GM23338 (cell line): ENCODE data around the gene SHISA7. TPM values are rescaled to one million over a fixed set of nuclear protein-coding genes. Genes with fewer than 3 reads are reported as not detected.

Experiments
- ATAC-seq: fragments of 200-7000 bp; cut with Tn5 transposase; 3 replicates; pipeline ENCODE4 v1.9.1; 2020
- DNase-seq: peaks from one replicate; pipeline ENCODE4 v3.0.0-alpha.2; 2015; ENCODE audit warnings: low spot score
- H2AFZ ChIP-seq: fragments of 200-600 bp; sonication (generic); 2 replicates; pipeline ENCODE4 v1.8.0; 2016; ENCODE audit warnings: antibody characterized with exemption, mild to moderate bottlenecking, moderate library complexity
- H3F3A ChIP-seq: fragments of 200-600 bp; sonication (generic); replicated peaks from 2 replicates; pipeline ENCODE4 v1.8.0; 2017; ENCODE audit warnings: antibody characterized with exemption, mixed run types, low read depth
- H3K27ac ChIP-seq: fragments of 200-600 bp; sonication (generic); 2 replicates; pipeline ENCODE4 v1.6.1; 2016; ENCODE audit warnings: low read depth
- H3K27me3 ChIP-seq: fragments of 200-600 bp; sonication (generic); 2 replicates; pipeline ENCODE4 v1.8.0; 2016; ENCODE audit warnings: mild to moderate bottlenecking, mixed run types, moderate library complexity; ENCODE audit not compliant: insufficient read depth
- H3K36me3 ChIP-seq: fragments of 200-600 bp; sonication (generic); 2 replicates; pipeline ENCODE4 v1.8.0; 2016; ENCODE audit warnings: mild to moderate bottlenecking; ENCODE audit not compliant: insufficient read depth
- H3K4me1 ChIP-seq: fragments of 200-600 bp; sonication (generic); 2 replicates; pipeline ENCODE4 v1.8.0; 2016; ENCODE audit warnings: mild to moderate bottlenecking, moderate library complexity; ENCODE audit not compliant: insufficient read depth
- H3K4me2 ChIP-seq: fragments of 200-600 bp; sonication (generic); 2 replicates; pipeline ENCODE4 v1.7.1; 2017; ENCODE audit warnings: mixed run types
- H3K4me3 ChIP-seq: fragments of 200-600 bp; sonication (generic); 2 replicates; pipeline ENCODE4 v1.6.1; 2016; ENCODE audit warnings: mixed run types
- H3K79me2 ChIP-seq: fragments of 200-600 bp; sonication (generic); replicated peaks from 2 replicates; pipeline ENCODE4 v1.8.0; 2017; ENCODE audit warnings: mild to moderate bottlenecking; ENCODE audit not compliant: insufficient read depth
- H3K9me2 ChIP-seq: fragments of 200-600 bp; sonication (generic); 2 replicates; pipeline ENCODE4 v1.8.0; 2017; ENCODE audit not compliant: insufficient read depth
- H4K20me1 ChIP-seq: fragments of 200-600 bp; sonication (generic); replicated peaks from 2 replicates; pipeline ENCODE4 v1.8.0; 2017; ENCODE audit warnings: mild to moderate bottlenecking; ENCODE audit not compliant: insufficient read depth
- H3K27ac Mint-ChIP-seq: 2 replicates; pipeline ENCODE4 v1.8.0; 2020; ENCODE audit warnings: inconsistent platforms, mild to moderate bottlenecking, moderate library complexity, mixed read lengths
- H3K27me3 Mint-ChIP-seq: 3 replicates; pipeline ENCODE4 v1.8.0; 2022; ENCODE audit warnings: low read depth, mild to moderate bottlenecking, moderate library complexity, mixed read lengths, inconsistent platforms; ENCODE audit not compliant: insufficient read depth, poor library complexity
- H3K36me3 Mint-ChIP-seq: 3 replicates; pipeline ENCODE4 v1.8.0; 2021; ENCODE audit warnings: low read depth, mild to moderate bottlenecking, inconsistent platforms, moderate library complexity, mixed read lengths
- H3K4me1 Mint-ChIP-seq: 3 replicates; pipeline ENCODE4 v1.8.0; 2020; ENCODE audit warnings: mild to moderate bottlenecking, inconsistent platforms, mixed read lengths
- H3K4me3 Mint-ChIP-seq: 3 replicates; pipeline ENCODE4 v1.8.0; 2021; ENCODE audit warnings: moderate library complexity, mild to moderate bottlenecking, inconsistent platforms, mixed read lengths
- H3K9me3 Mint-ChIP-seq: 3 replicates; pipeline ENCODE4 v1.8.0; 2020; ENCODE audit warnings: moderate library complexity, mild to moderate bottlenecking, inconsistent platforms, mixed read lengths
- CREB1 ChIP-seq: fragments of 250-450 bp; sonication (Bioruptor Pico); IDR thresholded peaks from 2 replicates; pipeline ENCODE4 v1.5.0; 2020; ENCODE audit warnings: low read depth, mild to moderate bottlenecking, moderate library complexity
- CTCF ChIP-seq, 2 experiments: fragments of 200-600 bp in 1 of 2; sonication (generic) in 1 of 2; conservative IDR thresholded peaks; 2 replicates each; pipeline versions ENCODE4 v1.5.1 to v1.6.1; 2016 to 2017; ENCODE audit warnings: antibody characterized with exemption in 2 of 2, low read depth in 2 of 2, mild to moderate bottlenecking in 2 of 2, moderate library complexity in 1 of 2
- ETS1 ChIP-seq: IDR thresholded peaks from 2 replicates; pipeline ENCODE4 v1.6.1; 2016; ENCODE audit warnings: antibody characterized with exemption
- EZH2 ChIP-seq: fragments of 200-600 bp; sonication (generic); IDR thresholded peaks from one replicate; pipeline ENCODE4 v1.8.0; 2017; ENCODE audit warnings: antibody characterized with exemption, mild to moderate bottlenecking, low read depth; ENCODE audit not compliant: unreplicated experiment
- EZH2phosphoT487 ChIP-seq: fragments of 200-600 bp; sonication (generic); IDR thresholded peaks from one replicate; pipeline ENCODE4 v1.8.1; 2018; ENCODE audit warnings: antibody characterized with exemption; ENCODE audit not compliant: unreplicated experiment
- JUNB ChIP-seq: IDR thresholded peaks from one replicate; pipeline ENCODE4 v1.6.1; 2016; ENCODE audit warnings: antibody characterized with exemption; ENCODE audit not compliant: unreplicated experiment
- NANOG ChIP-seq: IDR thresholded peaks from 2 replicates; pipeline ENCODE4 v1.6.1; 2016; ENCODE audit warnings: antibody characterized with exemption, borderline replicate concordance
- POLR2AphosphoS5 ChIP-seq: IDR thresholded peaks from 2 replicates; pipeline ENCODE4 v1.6.1; 2016; ENCODE audit warnings: antibody characterized with exemption, low read depth
- REST ChIP-seq: IDR thresholded peaks from one replicate; pipeline ENCODE4 v1.6.1; 2018; ENCODE audit warnings: antibody characterized with exemption; ENCODE audit not compliant: unreplicated experiment
- STAT1 ChIP-seq: IDR thresholded peaks from one replicate; pipeline ENCODE4 v1.6.1; 2016; ENCODE audit warnings: antibody characterized with exemption; ENCODE audit not compliant: unreplicated experiment
- ZNF114 ChIP-seq: fragments of 250-450 bp; sonication (Bioruptor Pico); IDR thresholded peaks from 2 replicates; pipeline ENCODE4 v1.5.0; 2020; ENCODE audit warnings: mild to moderate bottlenecking, moderate library complexity
- ZNF331 ChIP-seq: fragments of 250-450 bp; sonication (Bioruptor Pico); IDR thresholded peaks from 2 replicates; pipeline ENCODE4 v1.5.0; 2020; ENCODE audit warnings: low read depth, mild to moderate bottlenecking, moderate library complexity
- ZNF462 ChIP-seq: fragments of 250-450 bp; sonication (Bioruptor Pico); IDR thresholded peaks from 2 replicates; pipeline ENCODE4 v1.5.0; 2020; ENCODE audit warnings: mild to moderate bottlenecking, moderate library complexity
- polyA plus RNA-seq: library from polyadenylated mRNA; unstranded; fragments of >200 nt; fragmentation: Nextera tagmentation; extraction: Ambion mirVana; gene quantifications from 2 replicates; pipeline ENCODE4 v1.2.1, GENCODE V29; 2016
- total RNA-seq: library from RNA; depleted of rRNA; stranded (reverse); fragments of >200 nt; shearing (Covaris generic); gene quantifications from 2 replicates; pipeline ENCODE4 v1.2.3, GENCODE V29; 2014

SHISA7 gene
- total and polyA plus RNA-seq, 2 experiments from 2014 or later = 0.32 to 1.4 TPM

GRCh38 chr19:55419103-55419502, 24.0 kb downstream of the SHISA7 start:
- no peak overlapping the region for H3K4me3 ChIP-seq
- H3K27ac Mint-ChIP-seq = no peak overlapping the region
- no peaks in the 10 kb centered on the region for H3F3A ChIP-seq
- no peak for DNase-seq
- no peak for ATAC-seq
- TF ChIP-seq EZH2 (no peak), REST (no peak), ZNF462 (CRISPR knock-in tag) (no peak), STAT1 (no peak), ETS1 (no peak), ZNF114 (CRISPR knock-in tag) (no peak), JUNB (no peak), NANOG (no peak), ZNF331 (no peak), CREB1 (CRISPR knock-in tag) (no peak), EZH2phosphoT487 (no peak), POLR2AphosphoS5 (no peak), CTCF (conservative IDR thresholded peaks at IDR 0.05; ENCODE audit: low read depth in 2 of 2) (no peak)
- H3K27me3 ChIP-seq = peaks cover 7% of the 10 kb centered on the region; the same call in 1 of the 2 replicates
- no peak overlapping the region for H3K4me3 Mint-ChIP-seq
- H2AFZ ChIP-seq = no peak overlapping the region
- no peaks in the 10 kb centered on the region for H3K9me2 ChIP-seq
- H3K9me3 Mint-ChIP-seq = peaks cover 14% of the 10 kb centered on the region
- no peaks in the 10 kb centered on the region for H3K4me1 ChIP-seq
- H3K79me2 ChIP-seq = no peaks in the 10 kb centered on the region
- no peak overlapping the region for H3K4me2 ChIP-seq
- H3K27me3 Mint-ChIP-seq = peaks cover 19% of the 10 kb centered on the region
- no peaks in the 10 kb centered on the region for H3K36me3 ChIP-seq
- peaks cover 2% of the 10 kb centered on the region; the same call in 2 of the 3 replicates for H3K4me1 Mint-ChIP-seq
- H3K27ac ChIP-seq = no peak overlapping the region
- no peaks in the 10 kb centered on the region for H4K20me1 ChIP-seq
- H3K36me3 Mint-ChIP-seq = no peaks in the 10 kb centered on the region; the same call in 2 of the 3 replicates
